Naive thymus-derived CD8-positive, alpha-beta T cell (primary cell): ENCODE results near the gene MTARC2. TPM values are rescaled to one million over a fixed set of nuclear protein-coding genes. Genes with fewer than 3 reads are reported as not detected.

Experiments
- ATAC-seq, 2 donors: fragments of 150-1000 bp; cut with Tn5 transposase in 1 of 2; sonication (Bioruptor Pico), chemical (Tn5 transposase) in 1 of 2; 1 replicate in 1 of 2; 2 replicates in 1 of 2; pipeline ENCODE4 v1.10.0; 2021; ENCODE audit warnings: mild to moderate bottlenecking in 2 of 2, moderate library complexity in 2 of 2
- POLR2A ChIA-PET: fragments of 350-600 bp; sonication (Branson Sonifier 250); formaldehyde crosslinking; loops from one replicate; lab custom pipeline; 2021; ENCODE audit warnings: antibody characterized with exemption; lab: Charles Lee
- DNase-seq, 10 donors: peaks; one replicate each; pipeline versions ENCODE4 v3.0.0 to v3.0.0-alpha.2; 2020 to 2022
- H3K27ac Mint-ChIP-seq, 10 donors: one replicate each; pipeline ENCODE4 v1.8.0; 2020 to 2022; ENCODE audit warnings: mild to moderate bottlenecking in 10 of 10, mixed read lengths in 10 of 10, moderate library complexity in 4 of 10, inconsistent platforms in 1 of 10
- H3K27me3 Mint-ChIP-seq, 5 donors: one replicate each; pipeline ENCODE4 v1.8.0; 2021 to 2022; ENCODE audit warnings: mixed read lengths in 5 of 5
- H3K36me3 Mint-ChIP-seq, 3 donors: one replicate each; pipeline ENCODE4 v1.8.0; 2020 to 2022; ENCODE audit warnings: mixed read lengths in 3 of 3, mild to moderate bottlenecking in 2 of 3, inconsistent platforms in 1 of 3
- H3K4me1 Mint-ChIP-seq, 4 donors: one replicate each; pipeline ENCODE4 v1.8.0; 2021 to 2022; ENCODE audit warnings: mixed read lengths in 4 of 4
- H3K4me3 Mint-ChIP-seq, 10 donors: one replicate each; pipeline ENCODE4 v1.8.0; 2020 to 2022; ENCODE audit warnings: mild to moderate bottlenecking in 10 of 10, mixed read lengths in 10 of 10, moderate library complexity in 6 of 10, inconsistent platforms in 1 of 10
- H3K9me3 Mint-ChIP-seq, 9 donors: one replicate each; pipeline ENCODE4 v1.8.0; 2020 to 2022; ENCODE audit warnings: mixed read lengths in 9 of 9, mild to moderate bottlenecking in 3 of 9, inconsistent platforms in 1 of 9, moderate library complexity in 1 of 9
- polyA plus RNA-seq, 3 donors: library from polyadenylated mRNA; unstranded; fragments of 300-500 nt; fragmentation: Illumina TruSeq; gene quantifications; one replicate each; pipeline ENCODE4 v1.2.3, GENCODE V29; 2021
- total RNA-seq, 8 experiments: library from RNA in 2 of 8; stranded (reverse) in 2 of 8; gene quantifications; one replicate each; pipeline ENCODE4 v1.2.3 and lab custom pipeline; 2021 to 2026

The MTARC2 gene
- total RNA-seq = not detected
- not detected for polyA plus RNA-seq
- total RNA-seq (lab: John Stamatoyannopoulos, UW) = 0 to 0.08 (median 0) reads per million in 6 experiments

- no peaks in the 10 kb centered on the region for H3K9me3 Mint-ChIP-seq
- peaks cover 2 to 14% (median 9%) of the 10 kb centered on the region in 4 donors for H3K4me1 Mint-ChIP-seq
- peak within 1 kb of the TSS; percentile 33 to 74 (median 65) for H3K4me3 Mint-ChIP-seq
- POLR2A ChIA-PET = interaction anchor here (0.6 kb wide), 1 partner anchor 930 kb away, joined by 3 read pairs; no protein-coding TSS in a partner anchor
- H3K27me3 Mint-ChIP-seq = peaks cover 28 to 76% (median 68%) of the 10 kb centered on the region in 5 donors
- DNase-seq (no peak), ATAC-seq (peak; percentile 46 to 68)
- H3K27ac Mint-ChIP-seq = peak within 1 kb of the TSS in 1 of 10 donors; percentile 27
- peaks cover 0 to 3% (median 0%) of the 10 kb centered on the region in 3 donors for H3K36me3 Mint-ChIP-seq
Observed at GRCh38 chr1:220748089-220748934, at the start of gene MTARC2. Gene MTARC2, plus strand, starts transcription at chr1:220748322. Its CDS starts 210 bp downstream, at chr1:220748532.

- no peak for ATAC-seq
- Mint-ChIP-seq H3K9me3 (peaks cover 0 to 3% (median 0%) of the 10 kb centered on the region in 9 donors), H3K4me1 (no peaks in the 10 kb centered on the region), H3K27me3 (peaks cover 5 to 20% (median 7%) of the 10 kb centered on the region in 5 donors), H3K4me3 (no peak overlapping the region), H3K36me3 (no peaks in the 10 kb centered on the region), H3K27ac (no peak overlapping the region)
- POLR2A ChIA-PET = no interaction called here
- DNase-seq = no peak
Observed at GRCh38 chr1:220698607-220699016, 49.5 kb upstream of the MTARC2 start.

GRCh38 chr1:220699044-220699443 lies 49.1 kb upstream of the MTARC2 start:
- POLR2A ChIA-PET = no interaction called here
- H3K36me3 Mint-ChIP-seq = no peaks in the 10 kb centered on the region
- peaks cover 0 to 3% (median 0%) of the 10 kb centered on the region in 9 donors for H3K9me3 Mint-ChIP-seq
- H3K4me1 Mint-ChIP-seq = no peaks in the 10 kb centered on the region
- peaks cover 5 to 23% (median 8%) of the 10 kb centered on the region in 5 donors for H3K27me3 Mint-ChIP-seq
- DNase-seq = no peak
- H3K27ac Mint-ChIP-seq = no peak overlapping the region
- no peak overlapping the region for H3K4me3 Mint-ChIP-seq
- no peak for ATAC-seq

GRCh38 chr1:220700556-220701179 lies 47.5 kb upstream of the MTARC2 start:
- no peak for DNase-seq
- peaks cover 5 to 23% (median 10%) of the 10 kb centered on the region in 5 donors for H3K27me3 Mint-ChIP-seq

GRCh38 chr1:220701974-220702373 lies 46.1 kb upstream of the MTARC2 start:
- H3K27me3 Mint-ChIP-seq = peaks cover 5 to 31% (median 11%) of the 10 kb centered on the region in 5 donors

More at GRCh38 chr1:220700556-220701179, 47.5 kb upstream of the MTARC2 start:
- Mint-ChIP-seq H3K4me1 (no peaks in the 10 kb centered on the region), H3K9me3 (peaks cover 0 to 3% (median 0%) of the 10 kb centered on the region in 9 donors), H3K4me3 (no peak overlapping the region), H3K27ac (no peak overlapping the region), H3K36me3 (no peaks in the 10 kb centered on the region)
- POLR2A ChIA-PET = no interaction called here
- no peak for ATAC-seq

GRCh38 chr1:220702733-220703270 lies 45.3 kb upstream of the MTARC2 start:
- no peak overlapping the region for H3K27ac Mint-ChIP-seq
- H3K4me1 Mint-ChIP-seq = no peaks in the 10 kb centered on the region
- ATAC-seq (no peak), DNase-seq (no peak)
- H3K9me3 Mint-ChIP-seq = peaks cover 0 to 3% (median 0%) of the 10 kb centered on the region in 9 donors
- POLR2A ChIA-PET = no interaction called here
- no peak overlapping the region for H3K4me3 Mint-ChIP-seq
- peaks cover 5 to 31% (median 11%) of the 10 kb centered on the region in 5 donors for H3K27me3 Mint-ChIP-seq
- no peaks in the 10 kb centered on the region for H3K36me3 Mint-ChIP-seq

More at GRCh38 chr1:220701974-220702373, 46.1 kb upstream of the MTARC2 start:
- Mint-ChIP-seq H3K9me3 (peaks cover 0 to 3% (median 0%) of the 10 kb centered on the region in 9 donors), H3K4me1 (no peaks in the 10 kb centered on the region), H3K27ac (no peak overlapping the region), H3K4me3 (no peak overlapping the region), H3K36me3 (no peaks in the 10 kb centered on the region)
- DNase-seq = no peak
- POLR2A ChIA-PET = no interaction called here
- no peak for ATAC-seq

GRCh38 chr1:220703305-220703704 lies 44.8 kb upstream of the MTARC2 start:
- Mint-ChIP-seq H3K36me3 (no peaks in the 10 kb centered on the region), H3K4me1 (no peaks in the 10 kb centered on the region), H3K27me3 (peaks cover 5 to 31% (median 11%) of the 10 kb centered on the region in 5 donors), H3K9me3 (peaks cover 0 to 1% (median 0%) of the 10 kb centered on the region in 9 donors), H3K4me3 (no peak overlapping the region), H3K27ac (no peak overlapping the region)
- POLR2A ChIA-PET = no interaction called here
- DNase-seq (no peak), ATAC-seq (no peak)

- POLR2A ChIA-PET = no interaction called here
- no peak for DNase-seq
- Mint-ChIP-seq H3K4me1 (peaks cover 0 to 13% (median 0%) of the 10 kb centered on the region in 4 donors), H3K9me3 (peaks cover 0 to 3% (median 0%) of the 10 kb centered on the region in 9 donors), H3K36me3 (no peaks in the 10 kb centered on the region), H3K27ac (no peak overlapping the region), H3K27me3 (peaks cover 5 to 31% (median 10%) of the 10 kb centered on the region in 5 donors), H3K4me3 (no peak overlapping the region)
- ATAC-seq = no peak
Observed at GRCh38 chr1:220705782-220706181, 42.3 kb upstream of the MTARC2 start.

- Mint-ChIP-seq H3K36me3 (no peaks in the 10 kb centered on the region), H3K9me3 (peaks cover 0 to 3% (median 0%) of the 10 kb centered on the region in 9 donors), H3K27ac (peak overlapping the region in 1 of 10 donors; percentile 7), H3K27me3 (peaks cover 5 to 31% (median 10%) of the 10 kb centered on the region in 5 donors), H3K4me1 (peaks cover 0 to 18% (median 0%) of the 10 kb centered on the region in 4 donors), H3K4me3 (no peak overlapping the region)
- POLR2A ChIA-PET = no interaction called here
- ATAC-seq (no peak), DNase-seq (no peak)
Observed at GRCh38 chr1:220706480-220706879, 41.6 kb upstream of the MTARC2 start.

- Mint-ChIP-seq H3K27me3 (peaks cover 2 to 27% (median 10%) of the 10 kb centered on the region in 5 donors), H3K36me3 (no peaks in the 10 kb centered on the region), H3K9me3 (peaks cover 0 to 3% (median 0%) of the 10 kb centered on the region in 9 donors), H3K4me1 (peaks cover 0 to 19% (median 0%) of the 10 kb centered on the region in 4 donors), H3K27ac (no peak overlapping the region), H3K4me3 (no peak overlapping the region)
- POLR2A ChIA-PET = no interaction called here
- DNase-seq (no peak), ATAC-seq (no peak)
Observed at GRCh38 chr1:220707160-220707559, 41.0 kb upstream of the MTARC2 start.

GRCh38 chr1:220708244-220708643 lies 39.9 kb upstream of the MTARC2 start:
- H3K4me3 Mint-ChIP-seq = no peak overlapping the region
- peaks cover 0 to 19% (median 0%) of the 10 kb centered on the region in 4 donors for H3K4me1 Mint-ChIP-seq
- H3K36me3 Mint-ChIP-seq = no peaks in the 10 kb centered on the region
- ATAC-seq = no peak
- POLR2A ChIA-PET = no interaction called here
- H3K27ac Mint-ChIP-seq = no peak overlapping the region
- peaks cover 0 to 16% (median 6%) of the 10 kb centered on the region in 5 donors for H3K27me3 Mint-ChIP-seq
- DNase-seq = no peak
- H3K9me3 Mint-ChIP-seq = peaks cover 0 to 3% (median 0%) of the 10 kb centered on the region in 9 donors
